ENCODE data around the gene CFAP65.

The CFAP65 gene

GRCh38 chr2:219001100-219001576 is 40.2 kb downstream of the CFAP65 start:
- Histone ChIP-seq H3K27ac (ENCODE audit: low read depth, low read length) (no peak overlapping the region), H3K4me3 (ENCODE audit: low read length) (no peak overlapping the region), H3K27me3 (ENCODE audit: control insufficient read depth, low read length) (peaks cover 64% of the 10 kb centered on the region), H3K9me2 (replicated peaks; ENCODE audit: control insufficient read depth, low read length) (no peaks in the 10 kb centered on the region), H3K4me1 (ENCODE audit: control insufficient read depth, low read length) (peaks cover 5% of the 10 kb centered on the region; the same call in 1 of the 2 replicates), H4K20me1 (ENCODE audit: control insufficient read depth, insufficient read depth, low read depth, low read length) (no peaks in the 10 kb centered on the region), H3K79me2 (ENCODE audit: control insufficient read depth, low read length) (no peaks in the 10 kb centered on the region), H3K9me3 (ENCODE audit: control insufficient read depth, insufficient read depth, low read length) (no peaks in the 10 kb centered on the region), H3K4me2 (ENCODE audit: low read length) (no peak overlapping the region), H3K36me3 (ENCODE audit: control insufficient read depth, low read length) (no peaks in the 10 kb centered on the region), H3F3A (ENCODE audit: control insufficient read depth, insufficient read depth) (no peaks in the 10 kb centered on the region)
- TF ChIP-seq, protein P1, sequence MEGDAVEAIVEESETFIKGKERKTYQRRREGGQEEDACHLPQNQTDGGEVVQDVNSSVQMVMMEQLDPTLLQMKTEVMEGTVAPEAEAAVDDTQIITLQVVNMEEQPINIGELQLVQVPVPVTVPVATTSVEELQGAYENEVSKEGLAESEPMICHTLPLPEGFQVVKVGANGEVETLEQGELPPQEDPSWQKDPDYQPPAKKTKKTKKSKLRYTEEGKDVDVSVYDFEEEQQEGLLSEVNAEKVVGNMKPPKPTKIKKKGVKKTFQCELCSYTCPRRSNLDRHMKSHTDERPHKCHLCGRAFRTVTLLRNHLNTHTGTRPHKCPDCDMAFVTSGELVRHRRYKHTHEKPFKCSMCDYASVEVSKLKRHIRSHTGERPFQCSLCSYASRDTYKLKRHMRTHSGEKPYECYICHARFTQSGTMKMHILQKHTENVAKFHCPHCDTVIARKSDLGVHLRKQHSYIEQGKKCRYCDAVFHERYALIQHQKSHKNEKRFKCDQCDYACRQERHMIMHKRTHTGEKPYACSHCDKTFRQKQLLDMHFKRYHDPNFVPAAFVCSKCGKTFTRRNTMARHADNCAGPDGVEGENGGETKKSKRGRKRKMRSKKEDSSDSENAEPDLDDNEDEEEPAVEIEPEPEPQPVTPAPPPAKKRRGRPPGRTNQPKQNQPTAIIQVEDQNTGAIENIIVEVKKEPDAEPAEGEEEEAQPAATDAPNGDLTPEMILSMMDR (IDR thresholded peaks at IDR 0.05; ENCODE audit: low read depth, low read length, poor library complexity, severe bottlenecking) = no peak

DNA sequence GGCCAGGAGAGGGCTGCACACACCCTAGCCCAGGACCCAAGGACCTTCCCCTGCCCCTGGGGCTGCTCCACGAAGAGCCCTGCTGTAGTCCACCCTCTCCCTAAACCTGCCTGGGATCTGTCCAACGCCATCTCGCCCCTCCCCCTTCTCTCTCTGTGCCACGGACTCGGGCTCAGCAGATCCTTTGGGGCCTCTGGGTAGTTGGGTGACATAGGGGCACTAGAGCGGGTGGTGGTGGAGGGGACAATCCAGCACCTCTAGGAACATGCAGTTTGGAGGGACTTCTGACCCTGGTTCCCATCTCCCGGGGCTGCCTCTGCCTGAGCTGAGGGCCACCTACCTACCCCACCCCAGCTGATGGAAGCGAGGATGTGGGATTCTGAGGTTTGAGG is 40.8 kb downstream of the CFAP65 start:
- Histone ChIP-seq H4K20me1 (ENCODE audit: control insufficient read depth, insufficient read depth, low read depth, low read length) (no peaks in the 10 kb centered on the region), H3K27me3 (ENCODE audit: control insufficient read depth, low read length) (peaks cover 69% of the 10 kb centered on the region), H3K9me2 (replicated peaks; ENCODE audit: control insufficient read depth, low read length) (no peaks in the 10 kb centered on the region), H3K4me2 (ENCODE audit: low read length) (no peak overlapping the region), H3F3A (ENCODE audit: control insufficient read depth, insufficient read depth) (no peaks in the 10 kb centered on the region), H3K36me3 (ENCODE audit: control insufficient read depth, low read length) (no peaks in the 10 kb centered on the region), H3K4me1 (ENCODE audit: control insufficient read depth, low read length) (peaks cover 8% of the 10 kb centered on the region; the same call in 1 of the 2 replicates), H3K27ac (ENCODE audit: low read depth, low read length) (no peak overlapping the region), H3K9me3 (ENCODE audit: control insufficient read depth, insufficient read depth, low read length) (no peaks in the 10 kb centered on the region), H3K79me2 (ENCODE audit: control insufficient read depth, low read length) (no peaks in the 10 kb centered on the region), H3K4me3 (ENCODE audit: low read length) (no peak overlapping the region)
- TF ChIP-seq EZH2phosphoT487 (IDR thresholded peaks at IDR 0.05; ENCODE audit: borderline replicate concordance, low read length) = no peak
- TF ChIP-seq, protein P1 (IDR thresholded peaks at IDR 0.05; ENCODE audit: low read depth, low read length, poor library complexity, severe bottlenecking) = no peak

DNA sequence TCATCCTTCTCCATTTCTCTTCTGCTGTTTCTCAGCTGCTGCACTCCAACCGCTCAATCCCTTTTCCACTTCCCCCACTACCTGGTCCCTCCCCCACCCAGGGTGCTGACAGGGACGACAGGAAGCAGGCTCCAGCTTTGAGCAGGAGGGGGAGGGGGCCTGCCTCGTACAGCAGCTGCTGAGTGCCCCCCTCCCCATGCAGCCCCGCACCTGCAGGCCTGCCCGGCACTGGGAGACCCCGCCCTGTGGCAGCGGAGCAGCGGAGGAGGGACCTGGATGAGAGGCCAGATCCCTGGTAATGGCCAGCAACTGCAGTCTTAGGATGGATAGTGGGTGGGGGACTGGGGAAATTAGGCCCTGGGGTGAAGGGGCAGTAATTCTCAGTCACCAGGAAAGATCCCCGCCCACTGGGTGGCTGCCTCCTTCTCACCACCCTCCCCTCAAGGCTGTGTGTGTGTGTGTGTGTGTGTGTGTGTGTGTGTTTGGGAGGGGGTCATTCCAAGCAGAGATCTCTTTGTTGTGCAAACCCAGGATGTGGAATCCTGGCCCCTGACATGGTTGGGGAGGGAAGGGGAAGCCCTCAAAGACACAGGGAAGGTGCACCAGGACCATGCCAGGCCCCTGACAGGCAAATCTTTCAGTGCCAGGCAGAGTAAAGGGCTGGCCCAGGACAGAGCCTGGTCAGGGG is 41.3 kb downstream of the CFAP65 start:
- H3K79me2 ChIP-seq (ENCODE audit: control insufficient read depth, low read length) = no peaks in the 10 kb centered on the region
- H3K9me3 ChIP-seq (ENCODE audit: control insufficient read depth, insufficient read depth, low read length) = no peaks in the 10 kb centered on the region
- peaks cover 74% of the 10 kb centered on the region for H3K27me3 ChIP-seq (ENCODE audit: control insufficient read depth, low read length)
- no peaks in the 10 kb centered on the region for H3K9me2 ChIP-seq (replicated peaks; ENCODE audit: control insufficient read depth, low read length)
- TF ChIP-seq, protein P1 (IDR thresholded peaks at IDR 0.05; ENCODE audit: low read depth, low read length, poor library complexity, severe bottlenecking) = no peak
- TF ChIP-seq EZH2phosphoT487 (IDR thresholded peaks at IDR 0.05; ENCODE audit: borderline replicate concordance, low read length) = no peak
- H3K27ac ChIP-seq (ENCODE audit: low read depth, low read length) = no peak overlapping the region
- H3K4me1 ChIP-seq (ENCODE audit: control insufficient read depth, low read length) = peaks cover 8% of the 10 kb centered on the region; the same call in 1 of the 2 replicates
- no peak overlapping the region for H3K4me2 ChIP-seq (ENCODE audit: low read length)
- H3F3A ChIP-seq (ENCODE audit: control insufficient read depth, insufficient read depth) = no peaks in the 10 kb centered on the region
- H3K36me3 ChIP-seq (ENCODE audit: control insufficient read depth, low read length) = no peaks in the 10 kb centered on the region
- no peaks in the 10 kb centered on the region for H4K20me1 ChIP-seq (ENCODE audit: control insufficient read depth, insufficient read depth, low read depth, low read length)
- H3K4me3 ChIP-seq (ENCODE audit: low read length) = no peak overlapping the region
